H1 (cell line): Measurements from ENCODE around the gene EIF4ENIF1. TPM values are rescaled to one million over a fixed set of nuclear protein-coding genes. Genes with fewer than 3 reads are reported as not detected.

Experiments used
- CTCF ChIA-PET: fragments of 300-600 bp; sonication (Branson Sonifier 250); formaldehyde crosslinking; loops from one replicate; lab custom pipeline; 2021; ENCODE audit not compliant: partially characterized antibody; lab: Charles Lee
- POLR2A ChIA-PET: fragments of 300-600 bp; sonication (Branson Sonifier 250); formaldehyde crosslinking; loops from one replicate; lab custom pipeline; 2021; ENCODE audit warnings: inconsistent platforms; ENCODE audit not compliant: partially characterized antibody; lab: Charles Lee
- DNase-seq, 2 experiments: peaks; one replicate each; pipeline versions ENCODE4 v3.0.0 to v3.0.0-alpha.2; 2010 to 2022; ENCODE audit warnings: low spot score in 2 of 2, low read depth in 1 of 2, mixed read lengths in 1 of 2
- FAIRE-seq: peaks from 2 replicates; lab custom pipeline; 2011; peaks lifted over from hg19 to GRCh38; lab: Jason Lieb, UNC
- H2AFZ ChIP-seq: 2 replicates; pipeline ENCODE4 v1.8.1; 2012; ENCODE audit warnings: low read length, inconsistent platforms
- H2AK5ac ChIP-seq: 2 replicates; pipeline ENCODE4 v1.6.1; 2013; ENCODE audit warnings: low read depth, low read length
- H2BK120ac ChIP-seq: replicated peaks from 2 replicates; pipeline ENCODE3; 2013; ENCODE audit warnings: low read depth, low read length, inconsistent platforms
- H2BK12ac ChIP-seq: 2 replicates; pipeline ENCODE4 v1.6.1; 2013; ENCODE audit warnings: low read depth, low read length
- H2BK15ac ChIP-seq: 2 replicates; pipeline ENCODE4 v1.6.1; 2013; ENCODE audit warnings: low read length
- H2BK20ac ChIP-seq: 2 replicates; pipeline ENCODE4 v1.6.1; 2013; ENCODE audit warnings: low read length
- H2BK5ac ChIP-seq: 2 replicates; pipeline ENCODE4 v1.6.1; 2013; ENCODE audit warnings: low read depth, low read length
- H3K14ac ChIP-seq: 2 replicates; pipeline ENCODE4 v1.6.1; 2013; ENCODE audit warnings: inconsistent platforms; ENCODE audit not compliant: insufficient read length
- H3K18ac ChIP-seq: 2 replicates; pipeline ENCODE4 v1.6.1; 2013; ENCODE audit warnings: low read length; ENCODE audit errors: extremely low read depth
- H3K23ac ChIP-seq: 2 replicates; pipeline ENCODE4 v1.6.1; 2013; ENCODE audit warnings: inconsistent platforms; ENCODE audit not compliant: insufficient read length
- H3K23me2 ChIP-seq: 2 replicates; pipeline ENCODE4 v1.6.1; 2013; ENCODE audit warnings: low read depth, low read length
- H3K27ac ChIP-seq: 2 replicates; pipeline ENCODE4 v1.6.1; 2011; ENCODE audit warnings: low read depth, low read length, inconsistent platforms
- H3K27me3 ChIP-seq, 4 experiments: replicated peaks in 1 of 4; 1 replicate in 1 of 4; 2 replicates in 3 of 4; pipeline versions ENCODE4 v1.6.1 to v1.8.1; 2011 to 2013; ENCODE audit warnings: low read length in 3 of 4, mild to moderate bottlenecking in 3 of 4, inconsistent platforms in 2 of 4, mixed read lengths in 2 of 4, moderate library complexity in 1 of 4; ENCODE audit not compliant: control insufficient read depth in 3 of 4, insufficient read depth in 3 of 4; ENCODE audit errors: extremely low read depth in 1 of 4
- H3K36me3 ChIP-seq, 4 experiments: 2 replicates each; pipeline versions ENCODE4 v1.6.1 to v1.8.1; 2011 to 2013; ENCODE audit warnings: mild to moderate bottlenecking in 4 of 4, low read length in 3 of 4, moderate library complexity in 2 of 4, control low read depth in 1 of 4, inconsistent platforms in 1 of 4; ENCODE audit not compliant: insufficient read depth in 4 of 4, control insufficient read depth in 2 of 4
- H3K4ac ChIP-seq: replicated peaks from 2 replicates; pipeline ENCODE3; 2013; ENCODE audit warnings: low read length, low read depth, mixed read lengths, inconsistent platforms; ENCODE audit not compliant: insufficient read length
- H3K4me1 ChIP-seq, 4 experiments: replicated peaks in 1 of 4; 1 replicate in 1 of 4; 2 replicates in 3 of 4; pipeline versions ENCODE4 v1.6.1 to v1.8.1; 2011 to 2013; ENCODE audit warnings: low read length in 3 of 4, inconsistent platforms in 2 of 4, mixed read lengths in 1 of 4; ENCODE audit not compliant: insufficient read depth in 4 of 4, control insufficient read depth in 3 of 4
- H3K4me2 ChIP-seq, 2 experiments: 2 replicates each; pipeline versions ENCODE4 v1.6.1 to v1.8.1; 2011 to 2013; ENCODE audit warnings: low read depth in 2 of 2, low read length in 2 of 2, control low read depth in 1 of 2, inconsistent platforms in 1 of 2, mild to moderate bottlenecking in 1 of 2; ENCODE audit not compliant: insufficient read depth in 1 of 2
- H3K4me3 ChIP-seq, 4 experiments: fragments of 200-600, 300-600 bp in 1 of 4; sonication (generic), shearing (Covaris generic), sonication (Bioruptor Twin) in 1 of 4; 2 replicates each; pipeline versions ENCODE4 v1.5.1 to v1.8.1; 2011 to 2016; ENCODE audit warnings: low read length in 4 of 4, low read depth in 3 of 4, control low read depth in 2 of 4, inconsistent platforms in 2 of 4, mild to moderate bottlenecking in 2 of 4, mixed read lengths in 1 of 4, moderate library complexity in 1 of 4; ENCODE audit not compliant: insufficient read depth in 2 of 4; ENCODE audit errors: extremely low read depth in 1 of 4
- H3K56ac ChIP-seq: replicated peaks from 2 replicates; pipeline ENCODE3; 2013; ENCODE audit warnings: low read depth, mild to moderate bottlenecking, mixed read lengths, low read length, inconsistent platforms; ENCODE audit not compliant: insufficient read length
- H3K79me1 ChIP-seq: 2 replicates; pipeline ENCODE4 v1.6.1; 2013; ENCODE audit warnings: low read depth, low read length, control low read depth
- H3K79me2 ChIP-seq, 2 experiments: 2 replicates each; pipeline versions ENCODE4 v1.6.1 to v1.8.1; 2012 to 2013; ENCODE audit warnings: low read length in 2 of 2, mild to moderate bottlenecking in 2 of 2, inconsistent platforms in 1 of 2; ENCODE audit not compliant: insufficient read depth in 2 of 2, control insufficient read depth in 1 of 2
- H3K9ac ChIP-seq, 4 experiments: replicated peaks in 1 of 4; 1 replicate in 1 of 4; 2 replicates in 3 of 4; pipeline versions ENCODE4 v1.6.1 to v1.8.1; 2011 to 2013; ENCODE audit warnings: low read depth in 3 of 4, low read length in 3 of 4, control low read depth in 2 of 4, mild to moderate bottlenecking in 2 of 4, moderate library complexity in 2 of 4, inconsistent platforms in 1 of 4; ENCODE audit errors: extremely low read depth in 1 of 4
- H3K9me3 ChIP-seq, 2 experiments: 2 replicates each; pipeline versions ENCODE4 v1.6.1 to v1.8.1; 2012 to 2013; ENCODE audit warnings: mild to moderate bottlenecking in 2 of 2, moderate library complexity in 2 of 2, control low read depth in 1 of 2, inconsistent platforms in 1 of 2, low read depth in 1 of 2, low read length in 1 of 2, mixed read lengths in 1 of 2; ENCODE audit not compliant: insufficient read depth in 2 of 2
- H4K20me1 ChIP-seq, 2 experiments: replicated peaks in 1 of 2; 2 replicates each; pipeline versions ENCODE3 to v1.8.1; 2011 to 2013; ENCODE audit warnings: inconsistent platforms in 2 of 2, low read length in 2 of 2, mild to moderate bottlenecking in 1 of 2; ENCODE audit not compliant: insufficient read depth in 2 of 2, control insufficient read depth in 1 of 2
- H4K5ac ChIP-seq: 2 replicates; pipeline ENCODE4 v1.6.1; 2013; ENCODE audit warnings: low read length, low read depth, mixed read lengths, inconsistent platforms; ENCODE audit not compliant: insufficient read length
- H4K8ac ChIP-seq: 2 replicates; pipeline ENCODE4 v1.8.0; 2013; ENCODE audit warnings: mild to moderate bottlenecking, moderate library complexity, low read length, inconsistent platforms; ENCODE audit not compliant: insufficient read depth; ENCODE audit errors: extremely low read depth
- H4K91ac ChIP-seq: replicated peaks from 2 replicates; pipeline ENCODE3; 2013; ENCODE audit warnings: low read length, mixed read lengths, inconsistent platforms; ENCODE audit not compliant: insufficient read length
- BACH1 ChIP-seq: IDR thresholded peaks from 2 replicates; pipeline ENCODE4 v1.6.1; 2012; ENCODE audit warnings: low read length, improper control_type of control experiment
- CHD1 ChIP-seq: IDR thresholded peaks from 2 replicates; pipeline ENCODE4 v1.6.1; 2012; ENCODE audit warnings: low read depth, low read length, improper control_type of control experiment
- GABPA ChIP-seq: IDR thresholded peaks from 2 replicates; pipeline ENCODE4 v1.6.1; 2011; ENCODE audit warnings: mild to moderate bottlenecking, low read length, moderate library complexity, borderline replicate concordance; ENCODE audit not compliant: insufficient read depth
- SIX5 ChIP-seq: IDR thresholded peaks from 2 replicates; pipeline ENCODE4 v1.6.1; 2011; ENCODE audit warnings: mild to moderate bottlenecking, low read depth, low read length
- SP4 ChIP-seq: IDR thresholded peaks from 2 replicates; pipeline ENCODE4 v1.6.1; 2012; ENCODE audit warnings: low read length, inconsistent platforms
- SUZ12 ChIP-seq: fragments of 200-600 bp; sonication (generic); IDR thresholded peaks from 2 replicates; pipeline ENCODE4 v1.6.1; 2012; ENCODE audit warnings: mild to moderate bottlenecking, inconsistent platforms, low read length, moderate library complexity, mixed read lengths
- YY1 ChIP-seq: IDR thresholded peaks from 2 replicates; pipeline ENCODE4 v1.6.1; 2011; ENCODE audit warnings: low read depth, mild to moderate bottlenecking, low read length
- WGBS, 2 experiments: shearing (Covaris generic) in 1 of 2; methylation state at CpG; one replicate each; pipeline versions ENCODE4 v1.1.6 to v1.1.7; 2013 to 2015; ENCODE audit warnings: low lambda C conversion rate in 2 of 2, mixed read lengths in 2 of 2, inconsistent platforms in 1 of 2, low coverage in 1 of 2, missing lambda C conversion rate in 1 of 2; ENCODE audit not compliant: insufficient replicate concordance in 2 of 2, insufficient coverage in 1 of 2, insufficient read length in 1 of 2; ENCODE audit errors: extremely low coverage in 1 of 2, missing lambda C conversion rate in 1 of 2; 5-methylcytosine and 5-hydroxymethylcytosine counted together
- polyA plus RNA-seq, 7 experiments: library from polyadenylated mRNA; depleted of rRNA in 3 of 7; stranded (reverse) in 5 of 7; unstranded in 2 of 7; fragments of >200 nt in 5 of 7; fragments of 200-250 nt in 2 of 7; gene quantifications; 1 replicate in 5 of 7; 2 replicates in 1 of 7; 4 replicates in 1 of 7; pipeline versions ENCODE4 v1.2.1 to v1.2.3, GENCODE V29; 2011 to 2013; ENCODE audit warnings: missing spikeins in 2 of 7, mixed read lengths in 2 of 7
- total RNA-seq: library from RNA; stranded (reverse); fragmentation: NEBNext Ultra II Directional; extraction: Animal tissue kit (Norgen Biotek cat#: 25700); gene quantifications from 2 replicates; pipeline ENCODE4 v1.2.1, GENCODE V29; 2021

EIF4ENIF1 gene
- total and polyA plus RNA-seq, 2 of the 8 experiments (the other 6 are each of a cell fraction or from before 2014, with no cell fraction given): 21.9 to 23.6 TPM

DNA sequence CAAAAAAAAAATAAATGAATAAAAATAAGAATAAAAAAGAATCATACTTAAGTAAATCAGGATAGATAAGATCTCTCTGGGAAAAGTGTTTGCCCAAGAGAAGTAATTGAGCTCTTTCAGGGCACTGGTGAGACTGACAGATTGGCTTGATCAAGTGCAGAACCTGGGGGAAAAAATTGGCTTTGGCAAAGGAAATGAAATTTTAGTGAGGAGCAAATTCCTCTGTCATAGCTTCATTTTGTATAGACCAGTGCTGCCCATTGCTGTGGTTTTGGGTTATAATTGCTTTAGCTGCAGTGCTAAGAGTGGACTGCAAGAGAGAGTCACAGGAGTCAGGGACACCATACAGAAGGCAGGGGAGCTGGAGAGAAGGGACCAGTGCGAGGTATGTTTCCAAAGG lies 42.4 kb upstream of the EIF4ENIF1 start:
- no peak overlapping the region for H2BK120ac ChIP-seq
- no peaks in the 10 kb centered on the region for H3K27me3 ChIP-seq
- no peak overlapping the region for H3K27ac ChIP-seq
- H3K4me2 ChIP-seq: no peak overlapping the region
- H2AK5ac ChIP-seq: no peak overlapping the region
- CTCF ChIA-PET: interaction anchor here (0.6 to 2.8 kb wide), 3 partner anchors 13 to 51 kb away, joined by 3 to 13 read pairs (median 4); no protein-coding TSS in a partner anchor
- no peak overlapping the region for H3K9ac ChIP-seq
- no peak overlapping the region for H4K5ac ChIP-seq
- H3K56ac ChIP-seq: no peak overlapping the region
- no peak overlapping the region for H2BK15ac ChIP-seq
- no peak overlapping the region for H4K91ac ChIP-seq
- H4K8ac ChIP-seq: no peak overlapping the region
- FAIRE-seq (no peak), DNase-seq (no peak)
- H3K4ac ChIP-seq: no peak overlapping the region
- H2BK20ac ChIP-seq: no peak overlapping the region
- H3K36me3 ChIP-seq: no peaks in the 10 kb centered on the region
- H3K14ac ChIP-seq: no peak overlapping the region
- H3K4me3 ChIP-seq: no peak overlapping the region
- no peak overlapping the region for H3K18ac ChIP-seq
- 86% methylated on average over 1 of the region's 1 CpG; no CpG with 5 or more reads in 1 of the 2 experiments for WGBS, 2 experiments
- H3K23ac ChIP-seq: no peak overlapping the region
- no peak overlapping the region for H2BK12ac ChIP-seq
- H3K79me2 ChIP-seq: no peaks in the 10 kb centered on the region
- no peaks in the 10 kb centered on the region for H3K23me2 ChIP-seq
- POLR2A ChIA-PET: no interaction called here
- H2BK5ac ChIP-seq: no peak overlapping the region
- no peaks in the 10 kb centered on the region for H4K20me1 ChIP-seq
- H2AFZ ChIP-seq: no peak overlapping the region
- no peaks in the 10 kb centered on the region for H3K4me1 ChIP-seq
- no peaks in the 10 kb centered on the region for H3K9me3 ChIP-seq
- H3K79me1 ChIP-seq: no peaks in the 10 kb centered on the region
- TF ChIP-seq GABPA: no peak
- no peak for TF ChIP-seq SP4
- TF ChIP-seq YY1: no peak
- TF ChIP-seq BACH1: no peak
- no peak for TF ChIP-seq SUZ12
- TF ChIP-seq SIX5: no peak
- TF ChIP-seq CHD1: no peak
